HCT116 (cell line): ENCODE measurements around the gene BORCS8. TPM values are rescaled to one million over a fixed set of nuclear protein-coding genes. Genes with fewer than 3 reads are reported as not detected.
"Not testable (repeated sequence)": the region's sequence is repeated elsewhere in the genome, so short reads cannot be mapped to it uniquely, and the experiment has no call there.

Source experiments
- ATAC-seq: fragments of 200-7000 bp; cut with Tn5 transposase; 2 replicates; pipeline ENCODE4 v1.9.1; 2020; ENCODE audit warnings: mild to moderate bottlenecking, moderate library complexity
- BruUV-seq: library from RNA; stranded (reverse); fragments of 400-500 nt; replicated peaks from 2 replicates; lab custom pipeline; 2021; lab: Mats Ljungman, UMichigan
- CTCF ChIA-PET: fragments of 300-600 bp; sonication (Branson Sonifier 250); formaldehyde crosslinking; loops from one replicate; lab custom pipeline; 2021; ENCODE audit warnings: antibody characterized with exemption; lab: Charles Lee
- POLR2A ChIA-PET: fragments of 300-600, 350-600 bp; sonication (Branson Sonifier 250); formaldehyde crosslinking; loops from one replicate; lab custom pipeline; 2021; ENCODE audit warnings: antibody characterized with exemption; lab: Charles Lee
- RAD21 ChIA-PET, 2 experiments: fragments of 300-600 bp; sonication (Branson Sonifier 250); formaldehyde crosslinking; loops; one replicate each; lab custom pipeline; 2023; ENCODE audit warnings: low total read pairs in 2 of 2; ENCODE audit not compliant: uncharacterized antibody in 2 of 2, unreplicated experiment in 2 of 2, low non-redundant PET in 1 of 2; lab: Charles Lee
- DNase-seq: peaks from one replicate; pipeline ENCODE4 v3.0.0-alpha.2; 2010; ENCODE audit warnings: low read depth, low spot score
- H2AFZ ChIP-seq: fragments of 200-600 bp; shearing (Covaris generic), sonication (generic); 2 replicates; pipeline ENCODE4 v1.6.1; 2017; ENCODE audit warnings: low read depth, mixed run types, mixed read lengths, antibody characterized with exemption, low read length; ENCODE audit not compliant: poor library complexity, severe bottlenecking
- H3K27ac ChIP-seq: 2 replicates; pipeline ENCODE4 v1.5.1; 2012; ENCODE audit warnings: low read depth, low read length
- H3K27me3 ChIP-seq: fragments of 200-600 bp; sonication (generic); 2 replicates; pipeline ENCODE4 v1.6.1; 2016; ENCODE audit warnings: mixed run types, low read length, mixed read lengths; ENCODE audit not compliant: insufficient read depth
- H3K36me3 ChIP-seq, 2 experiments: fragments of 200-500 bp in 1 of 2; fragments of 200-600 bp in 1 of 2; sonication (Bioruptor generic) in 1 of 2; sonication (generic) in 1 of 2; 2 replicates each; pipeline versions ENCODE4 v1.5.1 to v1.6.1; 2014 to 2016; ENCODE audit warnings: low read length in 2 of 2, inconsistent platforms in 1 of 2, mixed read lengths in 1 of 2, mixed run types in 1 of 2; ENCODE audit not compliant: insufficient read depth in 2 of 2, control insufficient read depth in 1 of 2
- H3K4me1 ChIP-seq, 2 experiments: fragments of 200-600 bp in 1 of 2; sonication (generic) in 1 of 2; 2 replicates each; pipeline versions ENCODE4 v1.5.1 to v1.6.1; 2012 to 2017; ENCODE audit warnings: low read length in 2 of 2, inconsistent platforms in 1 of 2, mild to moderate bottlenecking in 1 of 2, mixed read lengths in 1 of 2, mixed run types in 1 of 2, moderate library complexity in 1 of 2; ENCODE audit not compliant: insufficient read depth in 2 of 2, control insufficient read depth in 1 of 2
- H3K4me2 ChIP-seq: fragments of 200-600 bp; sonication (generic); 2 replicates; pipeline ENCODE4 v1.6.1; 2017; ENCODE audit warnings: mixed run types, low read length, mixed read lengths
- H3K4me3 ChIP-seq, 2 experiments: fragments of 200-600 bp in 1 of 2; sonication (generic) in 1 of 2; replicated peaks in 1 of 2; 2 replicates each; pipeline ENCODE4 v1.5.1; 2011 to 2016; ENCODE audit warnings: low read length in 2 of 2, control low read depth in 1 of 2, low read depth in 1 of 2, mild to moderate bottlenecking in 1 of 2, mixed read lengths in 1 of 2, mixed run types in 1 of 2
- H3K79me2 ChIP-seq: fragments of 200-600 bp; sonication (generic); 2 replicates; pipeline ENCODE4 v1.6.1; 2017; ENCODE audit warnings: mild to moderate bottlenecking, mixed run types, low read length, moderate library complexity, mixed read lengths; ENCODE audit not compliant: insufficient read depth
- H3K9ac ChIP-seq: fragments of 200-600 bp; sonication (generic); 2 replicates; pipeline ENCODE4 v1.6.1; 2016; ENCODE audit warnings: low read length, mixed read lengths
- H3K9me2 ChIP-seq: fragments of 200-600 bp; sonication (generic), shearing (Covaris generic); 2 replicates; pipeline ENCODE4 v1.6.1; 2017; ENCODE audit warnings: mixed run types, mild to moderate bottlenecking, moderate library complexity; ENCODE audit not compliant: insufficient read depth
- H3K9me3 ChIP-seq, 2 experiments: fragments of 200-500 bp in 1 of 2; fragments of 200-600 bp in 1 of 2; sonication (Bioruptor generic) in 1 of 2; sonication (generic) in 1 of 2; 2 replicates each; pipeline ENCODE4 v1.6.1; 2014 to 2017; ENCODE audit warnings: low read length in 2 of 2, mixed read lengths in 2 of 2, inconsistent platforms in 1 of 2, low read depth in 1 of 2, mild to moderate bottlenecking in 1 of 2, mixed run types in 1 of 2, moderate library complexity in 1 of 2; ENCODE audit not compliant: control insufficient read depth in 1 of 2, insufficient read depth in 1 of 2
- H4K20me1 ChIP-seq: fragments of 200-600 bp; sonication (generic), shearing (Covaris generic); 2 replicates; pipeline ENCODE4 v1.6.1; 2017; ENCODE audit warnings: mixed run types, mild to moderate bottlenecking, moderate library complexity; ENCODE audit not compliant: insufficient read depth
- EGR1 ChIP-seq: IDR thresholded peaks from 2 replicates; pipeline ENCODE4 v1.6.1; 2012; ENCODE audit warnings: low read depth
- EZH2phosphoT487 ChIP-seq: fragments of 200-600 bp; IDR thresholded peaks from 2 replicates; pipeline ENCODE4 v1.6.1; 2018; ENCODE audit warnings: antibody characterized with exemption, borderline replicate concordance
- JUND ChIP-seq: IDR thresholded peaks from 2 replicates; pipeline ENCODE4 v1.6.1; 2012
- POLR2A ChIP-seq: IDR thresholded peaks from 2 replicates; pipeline ENCODE4 v1.7.0; 2011; ENCODE audit warnings: borderline replicate concordance; ENCODE audit not compliant: insufficient read depth, insufficient read length; ENCODE audit errors: extremely low read depth
- POLR2AphosphoS5 ChIP-seq: IDR thresholded peaks from 2 replicates; pipeline ENCODE4 v1.6.1; 2011; ENCODE audit warnings: mild to moderate bottlenecking, low read depth, low read length, moderate library complexity
- SRF ChIP-seq: IDR thresholded peaks from 2 replicates; pipeline ENCODE4 v1.6.1; 2012; ENCODE audit warnings: low read depth
- YY1 ChIP-seq: IDR thresholded peaks from 2 replicates; pipeline ENCODE4 v1.6.1; 2011; ENCODE audit warnings: low read length, low read depth, moderate library complexity, mild to moderate bottlenecking; ENCODE audit not compliant: insufficient replicate concordance; ENCODE audit errors: extremely low read depth
- ZNF274 ChIP-seq: fragments of 200-500 bp; sonication (Bioruptor generic); IDR thresholded peaks from 2 replicates; pipeline ENCODE4 v1.6.1; 2014; ENCODE audit warnings: mild to moderate bottlenecking, low read depth, low read length, inconsistent platforms
- intact Hi-C: fragments of 100-400 bp; cut with micrococcal nuclease; formaldehyde crosslinking; loops from 2 replicates; pipeline ENCODE4 v1.10.0; 2022
- total RNA-seq: library from RNA; stranded (reverse); gene quantifications from one replicate; pipeline ENCODE4 v1.2.1, GENCODE V29; 2021; ENCODE audit not compliant: unreplicated experiment
- TF ChIP-seq, protein P1 (sequence below): IDR thresholded peaks from 2 replicates; pipeline ENCODE4 v1.6.1; 2012; ENCODE audit warnings: low read depth
- TF ChIP-seq, protein P2 (sequence below): IDR thresholded peaks from 2 replicates; pipeline ENCODE4 v1.6.1; 2012

BORCS8 gene
- total RNA-seq, 1 experiment from 2014 or later = 17.1 TPM

DNA sequence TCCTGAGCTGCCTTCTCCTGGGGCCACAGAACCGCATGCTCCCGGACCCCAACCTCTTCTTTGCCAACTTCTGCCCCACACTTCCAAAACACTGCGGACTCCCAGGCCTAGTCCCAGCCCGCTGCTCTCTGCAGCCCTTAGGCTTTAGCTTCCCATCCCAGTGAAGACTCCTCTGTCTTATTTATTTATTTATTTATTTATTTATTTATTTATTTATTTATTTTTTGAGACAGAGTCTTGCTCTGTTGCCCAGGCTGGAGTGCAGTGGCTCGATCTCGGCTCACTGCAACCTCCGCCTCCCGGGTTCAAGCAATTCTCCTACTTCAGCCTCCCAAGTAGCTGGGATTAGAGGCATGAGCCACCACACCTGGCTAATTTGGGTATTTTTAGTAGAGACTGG, 43.4 kb downstream of the BORCS8 start:
- CTCF ChIA-PET = interaction anchor here (1.2 to 3.3 kb wide), 2 partner anchors 26 to 194 kb away, joined by 3 to 15 read pairs; no protein-coding TSS in a partner anchor
- H3K4me3 ChIP-seq, H3K9ac ChIP-seq, H3K9me2 ChIP-seq, ATAC-seq, H3K9me3 ChIP-seq, H3K4me1 ChIP-seq, H3K27ac ChIP-seq, DNase-seq, H3K27me3 ChIP-seq, H2AFZ ChIP-seq, H3K4me2 ChIP-seq, H3K79me2 ChIP-seq, H4K20me1 ChIP-seq, POLR2A ChIA-PET, BruUV-seq, H3K36me3 ChIP-seq, RAD21 ChIA-PET: not testable (repeated sequence)
- intact Hi-C loops = loop anchor here (5.0 kb wide), 1 partner anchor 344 kb away; no protein-coding TSS in a partner anchor

DNA sequence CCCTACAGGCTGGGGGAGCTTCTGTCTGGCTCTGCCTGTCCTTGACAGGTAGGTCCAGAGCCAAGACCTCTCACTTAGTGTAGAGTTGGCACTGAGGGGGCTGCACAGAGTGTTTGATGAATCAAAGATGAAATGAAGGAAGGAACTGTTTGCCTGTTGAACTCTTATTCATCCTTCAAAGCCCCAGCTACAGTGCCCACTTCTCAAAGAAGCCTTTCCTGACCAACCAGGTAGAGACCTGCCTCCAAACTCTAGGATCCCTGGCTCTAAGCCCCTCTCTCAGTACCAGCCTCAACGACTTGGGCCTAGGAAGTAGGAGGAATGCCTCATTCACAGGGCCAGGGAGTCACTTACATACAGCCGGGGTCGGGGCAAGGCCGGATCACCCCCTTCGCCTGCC, 44.6 kb downstream of the BORCS8 start:
- no peak for DNase-seq
- no peak for ATAC-seq
- Histone ChIP-seq H4K20me1 (no peaks in the 10 kb centered on the region), H3K4me2 (no peak overlapping the region), H3K9me2 (no peaks in the 10 kb centered on the region), H3K9me3 (no peaks in the 10 kb centered on the region), H2AFZ (no peak overlapping the region), H3K4me3 (no peak overlapping the region), H3K27me3 (no peaks in the 10 kb centered on the region), H3K27ac (no peak overlapping the region), H3K36me3 (no peaks in the 10 kb centered on the region; a peak in 2 of 4 replicates)
- RAD21 ChIA-PET = interaction anchor here in 1 of 2 experiments (0.6 kb wide), 1 partner anchor 295 kb away, joined by 3 read pairs; no protein-coding TSS in a partner anchor
- POLR2A ChIA-PET = no interaction called here
- no TSS peak for BruUV-seq
- CTCF ChIA-PET = interaction anchor here (0.7 to 3.3 kb wide), 3 partner anchors 11 to 195 kb away, joined by 3 to 15 read pairs (median 3); no protein-coding TSS in a partner anchor
- intact Hi-C loops = loop anchor here (2.0 to 5.0 kb wide), 2 partner anchors 27 to 345 kb away; no protein-coding TSS in a partner anchor
- no peak for TF ChIP-seq EGR1
- no peak for TF ChIP-seq POLR2A
- no peak for TF ChIP-seq EZH2phosphoT487
- TF ChIP-seq YY1 = no peak
- TF ChIP-seq JUND = no peak
- TF ChIP-seq SRF = no peak
- TF ChIP-seq, protein P1, sequence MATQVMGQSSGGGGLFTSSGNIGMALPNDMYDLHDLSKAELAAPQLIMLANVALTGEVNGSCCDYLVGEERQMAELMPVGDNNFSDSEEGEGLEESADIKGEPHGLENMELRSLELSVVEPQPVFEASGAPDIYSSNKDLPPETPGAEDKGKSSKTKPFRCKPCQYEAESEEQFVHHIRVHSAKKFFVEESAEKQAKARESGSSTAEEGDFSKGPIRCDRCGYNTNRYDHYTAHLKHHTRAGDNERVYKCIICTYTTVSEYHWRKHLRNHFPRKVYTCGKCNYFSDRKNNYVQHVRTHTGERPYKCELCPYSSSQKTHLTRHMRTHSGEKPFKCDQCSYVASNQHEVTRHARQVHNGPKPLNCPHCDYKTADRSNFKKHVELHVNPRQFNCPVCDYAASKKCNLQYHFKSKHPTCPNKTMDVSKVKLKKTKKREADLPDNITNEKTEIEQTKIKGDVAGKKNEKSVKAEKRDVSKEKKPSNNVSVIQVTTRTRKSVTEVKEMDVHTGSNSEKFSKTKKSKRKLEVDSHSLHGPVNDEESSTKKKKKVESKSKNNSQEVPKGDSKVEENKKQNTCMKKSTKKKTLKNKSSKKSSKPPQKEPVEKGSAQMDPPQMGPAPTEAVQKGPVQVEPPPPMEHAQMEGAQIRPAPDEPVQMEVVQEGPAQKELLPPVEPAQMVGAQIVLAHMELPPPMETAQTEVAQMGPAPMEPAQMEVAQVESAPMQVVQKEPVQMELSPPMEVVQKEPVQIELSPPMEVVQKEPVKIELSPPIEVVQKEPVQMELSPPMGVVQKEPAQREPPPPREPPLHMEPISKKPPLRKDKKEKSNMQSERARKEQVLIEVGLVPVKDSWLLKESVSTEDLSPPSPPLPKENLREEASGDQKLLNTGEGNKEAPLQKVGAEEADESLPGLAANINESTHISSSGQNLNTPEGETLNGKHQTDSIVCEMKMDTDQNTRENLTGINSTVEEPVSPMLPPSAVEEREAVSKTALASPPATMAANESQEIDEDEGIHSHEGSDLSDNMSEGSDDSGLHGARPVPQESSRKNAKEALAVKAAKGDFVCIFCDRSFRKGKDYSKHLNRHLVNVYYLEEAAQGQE = no peak
- TF ChIP-seq, protein P2, sequence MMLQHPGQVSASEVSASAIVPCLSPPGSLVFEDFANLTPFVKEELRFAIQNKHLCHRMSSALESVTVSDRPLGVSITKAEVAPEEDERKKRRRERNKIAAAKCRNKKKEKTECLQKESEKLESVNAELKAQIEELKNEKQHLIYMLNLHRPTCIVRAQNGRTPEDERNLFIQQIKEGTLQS = no peak
- no peak for TF ChIP-seq ZNF274
- TF ChIP-seq POLR2AphosphoS5 = no peak
- TF ChIP-seq, all 23 proteins: peak for 0
- Histone ChIP-seq H3K4me1 (no peaks in the 10 kb centered on the region), H3K9ac (no peak overlapping the region), H3K79me2 (no peaks in the 10 kb centered on the region)
